IPS-20b (cell line): ENCODE data around the gene SLC25A19.
A peak's percentile ranks its signal among the peaks of the same experiment; 100 is the strongest.
"Not testable (repeated sequence)": the region's sequence is repeated elsewhere in the genome, so short reads cannot be mapped to it uniquely, and the experiment has no call there.

Source experiments
- H3K27ac ChIP-seq: one replicate; pipeline ENCODE4 v1.5.1; 2013; ENCODE audit warnings: low read length
- H3K27me3 ChIP-seq: 2 replicates; pipeline ENCODE4 v1.6.1; 2013; ENCODE audit warnings: mild to moderate bottlenecking, low read length, inconsistent platforms; ENCODE audit not compliant: insufficient read depth
- H3K36me3 ChIP-seq: 2 replicates; pipeline ENCODE4 v1.6.1; 2013; ENCODE audit warnings: low read depth, mild to moderate bottlenecking, inconsistent platforms, low read length, moderate library complexity; ENCODE audit not compliant: insufficient read depth
- H3K4me1 ChIP-seq: 2 replicates; pipeline ENCODE4 v1.6.1; 2013; ENCODE audit warnings: mild to moderate bottlenecking, control low read depth, inconsistent platforms, low read length, moderate library complexity; ENCODE audit not compliant: insufficient read depth
- H3K4me3 ChIP-seq: 2 replicates; pipeline ENCODE4 v1.5.1; 2013; ENCODE audit warnings: mild to moderate bottlenecking, low read length, inconsistent platforms
- H3K9ac ChIP-seq: 2 replicates; pipeline ENCODE4 v1.6.1; 2013; ENCODE audit warnings: low read depth, mild to moderate bottlenecking, inconsistent platforms, low read length, moderate library complexity
- H3K9me3 ChIP-seq: 2 replicates; pipeline ENCODE4 v1.6.1; 2013; ENCODE audit warnings: mild to moderate bottlenecking, low read depth, low read length, inconsistent platforms; ENCODE audit not compliant: insufficient read depth

SLC25A19 gene

GRCh38 chr17:75263055-75263454 lies 26.2 kb downstream of the SLC25A19 start:
- H3K9ac ChIP-seq, result peak overlapping the region; percentile 99; the same call in 1 of the 2 replicates
- H3K4me1 ChIP-seq, result peaks cover 6% of the 10 kb centered on the region; the same call in 1 of the 2 replicates
- no peaks in the 10 kb centered on the region for H3K27me3 ChIP-seq
- no peaks in the 10 kb centered on the region for H3K9me3 ChIP-seq
- H3K27ac ChIP-seq, result no peak overlapping the region
- H3K4me3 ChIP-seq, result peak overlapping the region; percentile 100
- peaks cover 45% of the 10 kb centered on the region for H3K36me3 ChIP-seq

- peak overlapping the region; percentile 100 for H3K4me3 ChIP-seq
- H3K27ac ChIP-seq, result peak overlapping the region; percentile 93
- peaks cover 43% of the 10 kb centered on the region for H3K36me3 ChIP-seq
- no peaks in the 10 kb centered on the region for H3K9me3 ChIP-seq
- peaks cover 6% of the 10 kb centered on the region; the same call in 1 of the 2 replicates for H3K4me1 ChIP-seq
- H3K9ac ChIP-seq, result peak overlapping the region; percentile 99
- H3K27me3 ChIP-seq, result no peaks in the 10 kb centered on the region
Observed at GRCh38 chr17:75262112-75262606, 27.1 kb downstream of the SLC25A19 start.

DNA sequence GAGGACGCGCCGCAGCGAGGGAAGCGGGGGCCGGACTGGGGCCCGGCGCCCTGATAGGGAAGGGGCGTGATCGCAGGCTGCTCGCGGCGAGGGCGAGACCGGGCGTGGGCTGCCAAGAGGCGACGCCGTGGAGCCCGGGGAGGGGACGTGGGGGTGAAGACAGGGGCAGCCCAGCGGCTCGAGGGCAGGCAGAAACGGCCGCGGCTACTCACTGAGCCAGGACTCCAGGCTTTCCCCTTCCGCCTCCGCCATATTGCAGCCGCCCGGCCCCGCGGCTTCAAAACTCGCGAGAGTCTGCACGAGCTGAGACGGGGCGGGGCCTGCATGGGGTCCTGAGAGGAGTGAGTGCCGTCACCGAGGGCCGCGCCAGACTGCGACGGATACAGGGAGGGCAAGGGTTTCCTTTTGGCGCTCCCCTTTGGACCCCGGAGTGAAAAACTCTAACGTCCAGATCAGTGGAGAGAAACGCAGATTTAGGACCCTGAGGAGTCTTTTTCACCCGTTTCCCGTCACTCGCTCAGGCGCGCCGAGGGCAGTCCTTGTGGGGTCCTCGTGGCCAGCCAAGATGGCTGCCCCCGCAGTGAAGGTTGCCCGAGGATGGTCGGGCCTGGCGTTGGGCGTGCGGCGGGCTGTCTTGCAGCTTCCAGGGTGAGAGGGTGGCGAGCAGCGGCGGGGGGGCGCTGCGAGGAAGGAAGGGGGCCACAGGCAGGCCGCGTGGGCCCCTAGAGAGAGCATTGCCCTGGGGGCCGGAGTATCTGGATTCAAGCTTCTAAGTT lies 27.7 kb downstream of the SLC25A19 start, which contains the start of the genes GGA3 and MRPS7:
TSS of gene GGA3 (minus strand) at position 271 of the 776 bp plus-strand sequence. CDS start at position 252, 19 bp downstream.
TSS of gene MRPS7 (plus strand) at position 544 of the 776 bp plus-strand sequence. CDS start at position 566, 22 bp downstream.
- peaks cover 36% of the 10 kb centered on the region for H3K36me3 ChIP-seq
- peaks cover 6% of the 10 kb centered on the region; the same call in 1 of the 2 replicates for H3K4me1 ChIP-seq
- H3K27ac ChIP-seq, result peak within 1 kb of the TSS; percentile 93
- no peaks in the 10 kb centered on the region for H3K9me3 ChIP-seq
- no peaks in the 10 kb centered on the region for H3K27me3 ChIP-seq
- peak within 1 kb of the TSS; percentile 100 for H3K4me3 ChIP-seq
- H3K9ac ChIP-seq, result peak within 1 kb of the TSS; percentile 99

- Histone ChIP-seq H3K27me3 (no peaks in the 10 kb centered on the region), H3K9me3 (no peaks in the 10 kb centered on the region), H3K36me3 (peaks cover 29% of the 10 kb centered on the region), H3K4me3 (peak overlapping the region; percentile 100), H3K4me1 (peaks cover 6% of the 10 kb centered on the region; the same call in 1 of the 2 replicates), H3K27ac (no peak overlapping the region), H3K9ac (peak overlapping the region; percentile 99)
Observed at GRCh38 chr17:75260641-75261335, 28.4 kb downstream of the SLC25A19 start.

GRCh38 chr17:75257228-75257627 lies 32.0 kb downstream of the SLC25A19 start:
- H3K4me1 ChIP-seq, H3K9me3 ChIP-seq, H3K9ac ChIP-seq, H3K36me3 ChIP-seq, H3K4me3 ChIP-seq, H3K27ac ChIP-seq, H3K27me3 ChIP-seq: not testable (repeated sequence)

DNA sequence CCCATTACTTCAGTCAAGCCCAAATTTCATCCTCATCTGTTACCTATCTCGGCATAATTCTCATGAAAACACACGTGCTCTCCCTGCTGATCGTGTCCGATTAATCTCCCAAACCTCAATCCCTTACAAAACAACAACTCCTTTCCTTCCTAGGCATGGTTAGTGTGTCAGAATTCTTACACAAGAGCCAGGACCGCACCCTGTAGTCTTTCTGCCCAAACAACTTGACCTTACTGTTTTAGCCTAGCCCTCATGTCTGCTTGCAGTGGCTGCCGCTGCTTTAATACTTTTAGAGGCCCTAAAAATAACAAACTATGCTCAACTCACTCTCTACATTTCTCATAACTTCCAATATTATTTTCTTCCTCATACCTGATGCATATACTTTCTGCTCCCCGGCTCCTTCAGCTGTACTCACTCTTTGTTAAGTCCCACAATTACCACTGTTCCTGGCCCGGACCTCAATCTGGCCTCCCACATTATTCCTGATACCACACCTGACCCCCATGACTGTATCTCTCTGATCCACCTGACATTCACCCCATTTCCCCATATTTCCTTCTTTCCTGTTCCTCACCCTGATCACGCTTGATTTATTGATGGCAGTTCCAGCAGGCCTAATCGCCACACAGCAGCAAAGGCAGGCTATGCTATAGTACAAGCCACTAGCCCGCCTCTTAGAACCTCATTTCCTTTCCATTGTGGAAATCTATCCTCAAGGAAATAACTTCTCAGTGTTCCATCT lies 33.1 kb downstream of the SLC25A19 start:
- H3K27ac ChIP-seq, H3K4me1 ChIP-seq, H3K9me3 ChIP-seq, H3K9ac ChIP-seq, H3K36me3 ChIP-seq, H3K4me3 ChIP-seq, H3K27me3 ChIP-seq: not testable (repeated sequence)

DNA sequence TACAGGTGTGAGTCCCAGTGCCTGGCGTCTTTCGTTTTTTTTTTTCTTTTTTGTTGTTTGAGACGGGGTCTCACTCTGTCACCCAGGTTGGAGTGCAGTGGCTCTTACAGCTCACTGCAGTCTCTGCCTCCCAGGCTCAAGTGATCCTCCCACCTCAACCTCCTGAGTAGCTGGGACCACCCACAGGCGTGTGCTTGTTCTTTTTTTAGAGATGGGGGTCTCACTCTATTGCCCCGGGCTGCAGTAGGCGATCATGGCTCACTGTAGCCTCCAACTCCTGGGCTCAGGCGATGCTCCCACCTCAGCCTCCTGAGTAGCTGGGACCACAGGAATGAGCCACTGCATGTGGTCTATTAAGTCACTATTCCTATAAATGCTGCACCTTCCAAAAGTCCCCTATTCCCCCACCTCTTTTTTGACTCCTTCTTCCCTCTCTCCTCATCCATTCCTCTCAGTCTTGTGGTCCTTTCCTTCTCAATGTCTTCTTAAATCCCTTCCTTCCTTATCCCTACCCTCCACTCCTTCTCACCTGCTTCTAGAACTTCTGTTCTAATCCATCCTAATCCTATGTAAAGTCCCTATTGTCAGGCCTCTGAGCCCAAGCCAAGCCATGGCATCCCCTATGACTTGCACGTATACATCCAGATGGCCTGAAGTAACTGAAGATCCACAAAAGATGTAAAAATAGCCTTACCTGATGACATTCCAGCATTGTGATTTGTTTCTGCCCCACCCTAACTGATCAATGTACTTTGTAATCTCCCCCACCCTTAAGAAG lies 37.0 kb downstream of the SLC25A19 start:
- no peaks in the 10 kb centered on the region for H3K36me3 ChIP-seq
- no peaks in the 10 kb centered on the region for H3K27me3 ChIP-seq
- no peak overlapping the region for H3K4me3 ChIP-seq
- H3K27ac ChIP-seq, result no peak overlapping the region
- H3K4me1 ChIP-seq, result peaks cover 7% of the 10 kb centered on the region
- H3K9me3 ChIP-seq, result no peaks in the 10 kb centered on the region
- H3K9ac ChIP-seq, result no peak overlapping the region

DNA sequence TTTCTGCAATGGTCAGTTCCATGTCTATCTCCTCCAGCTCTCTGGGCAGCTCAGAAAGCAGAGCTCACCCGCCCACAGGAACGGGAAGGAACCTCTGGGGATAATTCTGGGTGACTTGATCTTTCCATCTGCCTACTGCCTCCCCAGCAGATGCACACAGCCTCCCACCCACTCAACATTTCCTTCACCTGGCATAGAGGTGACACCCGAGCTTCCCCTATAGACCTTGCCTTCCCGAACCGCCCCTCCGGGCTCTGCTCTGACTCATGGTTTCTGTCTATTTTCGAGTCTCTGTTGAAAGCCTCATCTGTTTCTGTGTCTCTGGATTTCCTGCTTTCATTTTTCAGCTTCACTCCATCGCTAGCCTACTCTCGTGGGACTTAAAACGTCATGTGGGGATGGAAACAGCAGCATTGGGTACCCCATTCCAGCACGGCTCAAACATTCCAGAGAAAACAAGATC lies 39.2 kb downstream of the SLC25A19 start:
- no peak overlapping the region for H3K4me3 ChIP-seq
- H3K9ac ChIP-seq, result peak overlapping the region; percentile 48; the same call in 1 of the 2 replicates
- H3K27ac ChIP-seq, result no peak overlapping the region
- H3K9me3 ChIP-seq, result no peaks in the 10 kb centered on the region
- peaks cover 19% of the 10 kb centered on the region for H3K36me3 ChIP-seq
- H3K4me1 ChIP-seq, result peaks cover 7% of the 10 kb centered on the region
- no peaks in the 10 kb centered on the region for H3K27me3 ChIP-seq

GRCh38 chr17:75249564-75249963 lies 39.7 kb downstream of the SLC25A19 start:
- no peaks in the 10 kb centered on the region for H3K9me3 ChIP-seq
- H3K4me1 ChIP-seq, result peaks cover 7% of the 10 kb centered on the region
- H3K27me3 ChIP-seq, result no peaks in the 10 kb centered on the region
- H3K9ac ChIP-seq, result no peak overlapping the region
- H3K4me3 ChIP-seq, result no peak overlapping the region
- H3K27ac ChIP-seq, result no peak overlapping the region
- H3K36me3 ChIP-seq, result peaks cover 24% of the 10 kb centered on the region

- Histone ChIP-seq H3K36me3 (peaks cover 54% of the 10 kb centered on the region), H3K4me1 (peaks cover 4% of the 10 kb centered on the region), H3K9me3 (no peaks in the 10 kb centered on the region)
Observed at GRCh38 chr17:75246404-75246803, 42.8 kb downstream of the SLC25A19 start.

More at GRCh38 chr17:75246404-75246803, 42.8 kb downstream of the SLC25A19 start:
- H3K27me3 ChIP-seq, result no peaks in the 10 kb centered on the region
- no peak overlapping the region for H3K27ac ChIP-seq
- H3K9ac ChIP-seq, result no peak overlapping the region
- H3K4me3 ChIP-seq, result no peak overlapping the region
